Panc1 (cell line): ENCODE results near the gene KCNMA1. TPM values are rescaled to one million over a fixed set of nuclear protein-coding genes. Genes with fewer than 3 reads are reported as not detected.

Experiments used
- ATAC-seq: fragments of 200-7000 bp; cut with Tn5 transposase; 2 replicates; pipeline ENCODE4 v1.9.1; 2020; ENCODE audit warnings: mild to moderate bottlenecking, moderate library complexity
- BruUV-seq: library from RNA; stranded (reverse); fragments of 400-500 nt; replicated peaks from 2 replicates; lab custom pipeline; 2021; lab: Mats Ljungman, UMichigan
- CTCF ChIA-PET: fragments of 300-600 bp; sonication (Branson Sonifier 250); formaldehyde crosslinking; loops from one replicate; lab custom pipeline; 2022; ENCODE audit warnings: antibody characterized with exemption; lab: Charles Lee
- POLR2A ChIA-PET: fragments of 300-600 bp; sonication (Branson Sonifier 250); formaldehyde crosslinking; loops from one replicate; lab custom pipeline; 2022; ENCODE audit warnings: antibody characterized with exemption; lab: Charles Lee
- DNase-seq: peaks from one replicate; pipeline ENCODE4 v3.0.0-alpha.2; 2010; ENCODE audit warnings: low read depth, low spot score
- H3K27ac ChIP-seq: 2 replicates; pipeline ENCODE4 v1.5.1; 2011; ENCODE audit warnings: mild to moderate bottlenecking, low read length, inconsistent platforms
- H3K27me3 ChIP-seq: fragments of 200-500 bp; sonication (Bioruptor generic); 2 replicates; pipeline ENCODE4 v1.6.0; 2014; ENCODE audit warnings: low read length, inconsistent platforms; ENCODE audit not compliant: control insufficient read depth, insufficient read depth
- H3K36me3 ChIP-seq: fragments of 200-500 bp; sonication (Bioruptor generic); 2 replicates; pipeline ENCODE4 v1.5.1; 2014; ENCODE audit warnings: inconsistent platforms, mild to moderate bottlenecking, low read length, moderate library complexity; ENCODE audit not compliant: control insufficient read depth, insufficient read depth
- H3K4me1 ChIP-seq: 2 replicates; pipeline ENCODE4 v1.5.1; 2011; ENCODE audit warnings: inconsistent platforms, mild to moderate bottlenecking, low read length, moderate library complexity; ENCODE audit not compliant: control insufficient read depth, insufficient read depth
- H3K4me3 ChIP-seq, 2 experiments: 2 replicates each; pipeline ENCODE4 v1.5.1; 2011 to 2012; ENCODE audit warnings: low read depth in 2 of 2, low read length in 2 of 2, mild to moderate bottlenecking in 2 of 2, inconsistent platforms in 1 of 2, moderate library complexity in 1 of 2
- H3K9me3 ChIP-seq: fragments of 200-500 bp; sonication (Bioruptor generic); 2 replicates; pipeline ENCODE4 v1.5.1; 2014; ENCODE audit warnings: low read depth, mild to moderate bottlenecking, inconsistent platforms, low read length, moderate library complexity; ENCODE audit not compliant: control insufficient read depth, insufficient read depth
- CTCF ChIP-seq: fragments of 450-650 bp; IDR thresholded peaks from 2 replicates; pipeline ENCODE4 v1.5.1; 2017; ENCODE audit warnings: mild to moderate bottlenecking
- POLR2AphosphoS5 ChIP-seq: IDR thresholded peaks from 2 replicates; pipeline ENCODE4 v1.6.1; 2012; ENCODE audit warnings: mild to moderate bottlenecking, low read depth, low read length, moderate library complexity
- REST ChIP-seq, 2 experiments: IDR thresholded peaks; 2 replicates each; pipeline ENCODE4 v1.6.1; 2011 to 2012; ENCODE audit warnings: low read depth in 2 of 2, control low read depth in 1 of 2, low read length in 1 of 2, mild to moderate bottlenecking in 1 of 2, moderate library complexity in 1 of 2; ENCODE audit not compliant: insufficient read depth in 1 of 2
- SIN3A ChIP-seq: IDR thresholded peaks from 2 replicates; pipeline ENCODE4 v1.6.1; 2012; ENCODE audit warnings: low read depth, mild to moderate bottlenecking, low read length, moderate library complexity, borderline replicate concordance; ENCODE audit not compliant: insufficient read depth
- TCF7L2 ChIP-seq: IDR thresholded peaks from 2 replicates; pipeline ENCODE4 v1.6.1; 2011; ENCODE audit warnings: mild to moderate bottlenecking, low read depth, low read length, inconsistent platforms
- in situ Hi-C: cut with HindIII; loops from 2 replicates; pipeline ENCODE4 v1.10.0; 2016; ENCODE audit warnings: low sequenced_read_pairs, low pct_unique_long_range_greater_than_20kb
- intact Hi-C: fragments of 100-400 bp; cut with micrococcal nuclease; formaldehyde crosslinking; loops from one replicate; pipeline ENCODE4 v1.10.0; 2022; ENCODE audit not compliant: unreplicated experiment
- total RNA-seq: library from RNA; stranded (reverse); gene quantifications from one replicate; pipeline ENCODE4 v1.2.1, GENCODE V29; 2021; ENCODE audit not compliant: unreplicated experiment

KCNMA1 gene
- total RNA-seq, 1 experiment from 2014 or later: 91.9 TPM

- Histone ChIP-seq H3K36me3 (no peaks in the 10 kb centered on the region), H3K4me3 (no peak overlapping the region), H3K27ac (no peak overlapping the region), H3K9me3 (no peaks in the 10 kb centered on the region), H3K27me3 (no peaks in the 10 kb centered on the region), H3K4me1 (no peaks in the 10 kb centered on the region)
- in situ Hi-C loops: no loop called here
- no peak for TF ChIP-seq POLR2AphosphoS5
- TF ChIP-seq CTCF: no peak
- ChIA-PET POLR2A (no interaction called here), CTCF (no interaction called here)
- ATAC-seq (no peak), DNase-seq (no peak)
- intact Hi-C loops: no loop called here
- BruUV-seq: no TSS peak
These were observed 634.7 kb downstream of the KCNMA1 start for GRCh38 chr10:77002872-77003271.

- Histone ChIP-seq H3K9me3 (no peaks in the 10 kb centered on the region), H3K4me1 (no peaks in the 10 kb centered on the region), H3K27me3 (no peaks in the 10 kb centered on the region), H3K4me3 (no peak overlapping the region), H3K36me3 (no peaks in the 10 kb centered on the region), H3K27ac (no peak overlapping the region)
- intact Hi-C loops (no loop called here), in situ Hi-C loops (no loop called here)
- ATAC-seq (no peak), DNase-seq (no peak)
- ChIA-PET POLR2A (interaction anchor here (0.6 kb wide), 1 partner anchor 689 kb away, joined by 4 read pairs; no protein-coding TSS in a partner anchor), CTCF (no interaction called here)
- BruUV-seq: no TSS peak
- TF ChIP-seq POLR2AphosphoS5 (no peak), SIN3A (no peak)
These were observed 636.4 kb downstream of the KCNMA1 start for GRCh38 chr10:77001206-77001605.

- CTCF ChIA-PET: no interaction called here
- intact Hi-C loops (no loop called here), in situ Hi-C loops (no loop called here)
- no peaks in the 10 kb centered on the region for H3K27me3 ChIP-seq
- ATAC-seq: no peak
- H3K27ac ChIP-seq: no peak overlapping the region
- BruUV-seq: no TSS peak
- TF ChIP-seq SIN3A (no peak), CTCF (no peak), REST (IDR thresholded peaks at IDR 0.05; ENCODE audit: insufficient read depth in 1 of 2, low read depth in 2 of 2, low read length in 1 of 2) (no peak), TCF7L2 (no peak), POLR2AphosphoS5 (no peak)
- POLR2A ChIA-PET: interaction anchor here (0.7 kb wide), 1 partner anchor 107 kb away, joined by 3 read pairs; no protein-coding TSS in a partner anchor
- no peaks in the 10 kb centered on the region for H3K9me3 ChIP-seq
- no peaks in the 10 kb centered on the region for H3K36me3 ChIP-seq
- DNase-seq: no peak
- no peaks in the 10 kb centered on the region for H3K4me1 ChIP-seq
- H3K4me3 ChIP-seq: no peak overlapping the region
These were observed 639.2 kb downstream of the KCNMA1 start for GRCh38 chr10:76998451-76998850.
